HS-27A (cell line): ENCODE results near the gene DUSP8.
"Not testable (repeated sequence)": the region's sequence is repeated elsewhere in the genome, so short reads cannot be mapped to it uniquely, and the experiment has no call there.

Source experiments
- DNase-seq: peaks from one replicate; pipeline ENCODE4 v3.0.0-alpha.2; 2012; ENCODE audit warnings: low read depth, missing footprints

Gene DUSP8

GRCh38 chr11:1514336-1515061, 57.6 kb downstream of the DUSP8 start:
- no peak for DNase-seq

- DNase-seq = no peak
Observed at GRCh38 chr11:1513326-1514296, 58.5 kb downstream of the DUSP8 start.

- DNase-seq = not testable (repeated sequence)
Observed at GRCh38 chr11:1512531-1513258, 59.4 kb downstream of the DUSP8 start.

GRCh38 chr11:1511937-1512496, 60.1 kb downstream of the DUSP8 start:
- DNase-seq = no peak

- DNase-seq = no peak
Observed at GRCh38 chr11:1510928-1511327, 61.1 kb downstream of the DUSP8 start.

GRCh38 chr11:1510351-1510750, 61.7 kb downstream of the DUSP8 start:
- not testable (repeated sequence) for DNase-seq

GRCh38 chr11:1509626-1510255, 62.3 kb downstream of the DUSP8 start:
- DNase-seq = no peak

- no peak for DNase-seq
Observed at GRCh38 chr11:1508986-1509385, 63.1 kb downstream of the DUSP8 start.

GRCh38 chr11:1508491-1508891, 63.6 kb downstream of the DUSP8 start:
- DNase-seq = no peak

GRCh38 chr11:1507381-1508140, 64.5 kb downstream of the DUSP8 start:
- no peak for DNase-seq

- no peak for DNase-seq
Observed at GRCh38 chr11:1506981-1507380, 65.1 kb downstream of the DUSP8 start.

GRCh38 chr11:1505480-1505879, 66.6 kb downstream of the DUSP8 start:
- DNase-seq = no peak

GRCh38 chr11:1504581-1505290, 67.3 kb downstream of the DUSP8 start:
- DNase-seq = no peak

- DNase-seq = no peak
Observed at GRCh38 chr11:1504138-1504537, 67.9 kb downstream of the DUSP8 start.
